ENCODE measurements around the gene CNNM2. TPM values are rescaled to one million over a fixed set of nuclear protein-coding genes. Genes with fewer than 3 reads are reported as not detected.

Gene CNNM2
- total RNA-seq, 4 donors from 2014 or later: 9.9 to 21.0 (median 10.5) TPM

- peaks cover 0 to 90% (median 0%) of the 10 kb centered on the region in 3 donors for H3K36me3 ChIP-seq
- WGBS, 2 donors: 74 to 88% methylated on average over 7 of the region's 7 CpGs
These were observed 165.3 kb downstream of the CNNM2 start for GRCh38 chr10:103083266-103083976.

GRCh38 chr10:103083977-103084320 lies 165.9 kb downstream of the CNNM2 start:
- Histone ChIP-seq H3K4me1 (no peaks in the 10 kb centered on the region), H3K36me3 (peaks cover 0 to 90% (median 0%) of the 10 kb centered on the region in 3 donors), H3K27me3 (no peaks in the 10 kb centered on the region), H3K4me3 (no peak overlapping the region), H3K27ac (no peak overlapping the region), H3K9me3 (no peaks in the 10 kb centered on the region)
- WGBS, 2 donors: 82 to 86% methylated on average over 5 of the region's 5 CpGs
- no peak for DNase-seq (ENCODE audit: low spot score in 2 of 2)
- TF ChIP-seq CTCF (IDR thresholded peaks at IDR 0.05) (no peak), EP300 (IDR thresholded peaks at IDR 0.05) (no peak), POLR2A (IDR thresholded peaks at IDR 0.05) (no peak)

More at GRCh38 chr10:103083266-103083976, 165.3 kb downstream of the CNNM2 start:
- H3K4me1 ChIP-seq: no peaks in the 10 kb centered on the region
- no peak overlapping the region for H3K4me3 ChIP-seq
- no peaks in the 10 kb centered on the region for H3K27me3 ChIP-seq
- DNase-seq (ENCODE audit: low spot score in 2 of 2): no peak
- no peak for TF ChIP-seq CTCF (IDR thresholded peaks at IDR 0.05)
- TF ChIP-seq EP300 (IDR thresholded peaks at IDR 0.05): no peak
- no peak for TF ChIP-seq POLR2A (IDR thresholded peaks at IDR 0.05)
- H3K27ac ChIP-seq: no peak overlapping the region
- no peaks in the 10 kb centered on the region for H3K9me3 ChIP-seq

GRCh38 chr10:103086261-103086660 lies 168.2 kb downstream of the CNNM2 start:
- H3K36me3 ChIP-seq: peaks cover 0 to 91% (median 7%) of the 10 kb centered on the region in 3 donors
- no peak for TF ChIP-seq EP300 (IDR thresholded peaks at IDR 0.05)
- TF ChIP-seq POLR2A (IDR thresholded peaks at IDR 0.05): no peak
- TF ChIP-seq CTCF (IDR thresholded peaks at IDR 0.05): no peak

DNA sequence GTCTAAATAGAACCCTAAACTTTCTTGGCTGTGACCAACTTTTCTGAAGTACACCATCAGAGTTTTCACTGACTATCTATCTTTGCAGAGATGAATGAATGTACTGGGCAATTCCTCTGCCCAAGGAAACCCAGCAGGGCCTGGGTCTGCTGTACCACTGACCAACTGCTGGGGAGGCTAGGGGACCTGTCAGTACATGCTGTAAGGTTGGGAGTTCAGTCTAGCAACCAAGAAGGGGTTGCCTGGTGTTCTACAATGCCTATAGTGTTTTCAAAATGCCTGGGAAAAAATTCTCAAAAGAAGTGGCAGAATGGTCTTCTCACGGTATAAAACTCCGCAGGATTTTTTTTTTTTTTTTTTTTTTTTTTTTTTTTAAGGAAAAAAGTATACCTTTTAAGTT lies 168.7 kb downstream of the CNNM2 start:
- Histone ChIP-seq H3K27me3 (no peaks in the 10 kb centered on the region), H3K9me3 (no peaks in the 10 kb centered on the region), H3K27ac (no peak overlapping the region), H3K4me1 (no peaks in the 10 kb centered on the region), H3K4me3 (no peak overlapping the region), H3K36me3 (peaks cover 0 to 96% (median 7%) of the 10 kb centered on the region in 3 donors)
- WGBS, 2 donors: 41 to 87% methylated on average over 2 of the region's 2 CpGs
- DNase-seq (ENCODE audit: low spot score in 2 of 2): no peak
- TF ChIP-seq EP300 (IDR thresholded peaks at IDR 0.05) (no peak), CTCF (IDR thresholded peaks at IDR 0.05) (no peak), POLR2A (IDR thresholded peaks at IDR 0.05) (no peak)

More at GRCh38 chr10:103086261-103086660, 168.2 kb downstream of the CNNM2 start:
- Histone ChIP-seq H3K27me3 (no peaks in the 10 kb centered on the region), H3K4me1 (no peaks in the 10 kb centered on the region), H3K4me3 (no peak overlapping the region), H3K9me3 (no peaks in the 10 kb centered on the region), H3K27ac (no peak overlapping the region)
- 79% methylated on average over 2 of the region's 2 CpGs for WGBS, 2 donors
- DNase-seq (ENCODE audit: low spot score in 2 of 2): no peak

DNA sequence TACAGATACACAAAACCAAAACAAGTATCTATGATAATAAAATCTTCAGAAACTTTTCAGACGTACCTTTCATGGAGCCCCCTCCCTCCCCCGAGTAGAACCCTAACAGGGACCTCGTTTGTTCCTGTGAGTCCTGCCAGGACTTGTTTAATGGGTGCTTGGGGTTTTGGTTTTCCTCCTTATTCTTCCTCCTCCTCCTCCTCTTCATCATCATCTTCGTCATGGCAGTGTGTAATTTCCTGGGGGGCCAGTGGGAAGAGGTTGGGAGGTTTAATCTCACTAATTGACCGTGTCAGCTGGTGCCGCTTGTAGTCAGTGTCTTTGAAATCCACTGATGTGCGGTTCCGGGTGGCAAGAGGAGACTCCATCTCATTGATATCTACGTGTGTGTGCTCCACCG lies 171.4 kb downstream of the CNNM2 start:
- WGBS, 2 donors: 84 to 91% methylated on average over 10 of the region's 10 CpGs
- TF ChIP-seq CTCF (IDR thresholded peaks at IDR 0.05): no peak
- Histone ChIP-seq H3K9me3 (no peaks in the 10 kb centered on the region), H3K27me3 (no peaks in the 10 kb centered on the region), H3K4me1 (no peaks in the 10 kb centered on the region), H3K27ac (no peak overlapping the region), H3K36me3 (peaks cover 0 to 97% (median 19%) of the 10 kb centered on the region in 3 donors), H3K4me3 (no peak overlapping the region)
- no peak for DNase-seq (ENCODE audit: low spot score in 2 of 2)
